Left ventricle myocardium inferior (tissue), 1 donor: ENCODE results near the gene LEFTY2. TPM values are rescaled to one million over a fixed set of nuclear protein-coding genes. Genes with fewer than 3 reads are reported as not detected.

Experiments
- DNase-seq: peaks from one replicate; pipeline ENCODE4 v3.0.0-alpha.2; 2020
- H3K27ac ChIP-seq: fragments of 200-600 bp; replicated peaks from 2 replicates; pipeline ENCODE4 v1.8.0; 2021
- H3K27me3 ChIP-seq: fragments of 200-600 bp; 2 replicates; pipeline ENCODE4 v1.8.0; 2021; ENCODE audit warnings: low read depth
- H3K36me3 ChIP-seq: fragments of 200-600 bp; 2 replicates; pipeline ENCODE4 v1.8.0; 2021
- H3K4me1 ChIP-seq: fragments of 200-600 bp; 2 replicates; pipeline ENCODE4 v1.8.0; 2021
- H3K4me3 ChIP-seq: fragments of 200-600 bp; 2 replicates; pipeline ENCODE4 v1.8.0; 2021; ENCODE audit warnings: mild to moderate bottlenecking, moderate library complexity
- H3K9me3 ChIP-seq: fragments of 200-600 bp; replicated peaks from 2 replicates; pipeline ENCODE4 v1.8.0; 2021
- CTCF ChIP-seq: fragments of 200-600 bp; IDR thresholded peaks from 2 replicates; pipeline ENCODE4 v1.8.0; 2021; ENCODE audit warnings: antibody characterized with exemption, mild to moderate bottlenecking, borderline replicate concordance
- intact Hi-C: fragments of 100-400 bp; cut with micrococcal nuclease; formaldehyde crosslinking; loops from one replicate; pipeline ENCODE4 v1.11.0; 2022
- total RNA-seq: library from RNA; stranded (reverse); fragmentation: NEBNext Ultra II Directional; extraction: Animal tissue kit (Norgen Biotek cat#: 25700); gene quantifications from one replicate; pipeline ENCODE4 v1.2.1, GENCODE V29; 2021
- donor health status: DM: no; HTN: yes; CAD: no; lungs with severe emphysema.

LEFTY2 gene
- total RNA-seq, 1 donor from 2014 or later, result 0.69 TPM

- peak; percentile 98 for TF ChIP-seq CTCF
- Histone ChIP-seq H3K27me3 (no peaks in the 10 kb centered on the region), H3K4me1 (peaks cover 10% of the 10 kb centered on the region), H3K27ac (no peak overlapping the region), H3K4me3 (peak overlapping the region; percentile 43), H3K36me3 (peaks cover 11% of the 10 kb centered on the region), H3K9me3 (no peaks in the 10 kb centered on the region)
- intact Hi-C loops, result loop anchor here (5.0 kb wide), 1 partner anchor 434 kb away; no protein-coding TSS in a partner anchor
- DNase-seq, result peak; percentile 69
Measured at GRCh38 chr1:225911191-225912130, 29.6 kb downstream of the LEFTY2 start.

GRCh38 chr1:225909477-225909876 lies 31.5 kb downstream of the LEFTY2 start:
- Histone ChIP-seq H3K9me3 (no peaks in the 10 kb centered on the region), H3K36me3 (no peaks in the 10 kb centered on the region), H3K27me3 (no peaks in the 10 kb centered on the region), H3K4me1 (peaks cover 10% of the 10 kb centered on the region), H3K27ac (no peak overlapping the region), H3K4me3 (no peak overlapping the region)
- DNase-seq, result no peak
- no peak for TF ChIP-seq CTCF
- intact Hi-C loops, result no loop called here

- Histone ChIP-seq H3K27ac (no peak overlapping the region), H3K9me3 (no peaks in the 10 kb centered on the region), H3K36me3 (no peaks in the 10 kb centered on the region), H3K4me1 (peaks cover 10% of the 10 kb centered on the region), H3K27me3 (no peaks in the 10 kb centered on the region), H3K4me3 (no peak overlapping the region)
- intact Hi-C loops, result no loop called here
- no peak for DNase-seq
- no peak for TF ChIP-seq CTCF
Measured at GRCh38 chr1:225908773-225909172, 32.2 kb downstream of the LEFTY2 start.

GRCh38 chr1:225908013-225908640 lies 32.9 kb downstream of the LEFTY2 start:
- H3K27ac ChIP-seq, result no peak overlapping the region
- H3K27me3 ChIP-seq, result no peaks in the 10 kb centered on the region
- no peak for TF ChIP-seq CTCF
- no peak overlapping the region for H3K4me3 ChIP-seq
- H3K36me3 ChIP-seq, result no peaks in the 10 kb centered on the region
- DNase-seq, result no peak
- peaks cover 10% of the 10 kb centered on the region for H3K4me1 ChIP-seq
- intact Hi-C loops, result no loop called here
- H3K9me3 ChIP-seq, result no peaks in the 10 kb centered on the region

GRCh38 chr1:225907341-225907740 lies 33.7 kb downstream of the LEFTY2 start:
- TF ChIP-seq CTCF, result no peak
- intact Hi-C loops, result no loop called here
- Histone ChIP-seq H3K27ac (no peak overlapping the region), H3K4me3 (no peak overlapping the region), H3K36me3 (no peaks in the 10 kb centered on the region), H3K4me1 (peaks cover 10% of the 10 kb centered on the region), H3K27me3 (no peaks in the 10 kb centered on the region), H3K9me3 (no peaks in the 10 kb centered on the region)
- DNase-seq, result no peak
